ENCODE data around the gene FUT7.
"Not testable (repeated sequence)": the region's sequence is repeated elsewhere in the genome, so short reads cannot be mapped to it uniquely, and the experiment has no call there.

The FUT7 gene

DNA sequence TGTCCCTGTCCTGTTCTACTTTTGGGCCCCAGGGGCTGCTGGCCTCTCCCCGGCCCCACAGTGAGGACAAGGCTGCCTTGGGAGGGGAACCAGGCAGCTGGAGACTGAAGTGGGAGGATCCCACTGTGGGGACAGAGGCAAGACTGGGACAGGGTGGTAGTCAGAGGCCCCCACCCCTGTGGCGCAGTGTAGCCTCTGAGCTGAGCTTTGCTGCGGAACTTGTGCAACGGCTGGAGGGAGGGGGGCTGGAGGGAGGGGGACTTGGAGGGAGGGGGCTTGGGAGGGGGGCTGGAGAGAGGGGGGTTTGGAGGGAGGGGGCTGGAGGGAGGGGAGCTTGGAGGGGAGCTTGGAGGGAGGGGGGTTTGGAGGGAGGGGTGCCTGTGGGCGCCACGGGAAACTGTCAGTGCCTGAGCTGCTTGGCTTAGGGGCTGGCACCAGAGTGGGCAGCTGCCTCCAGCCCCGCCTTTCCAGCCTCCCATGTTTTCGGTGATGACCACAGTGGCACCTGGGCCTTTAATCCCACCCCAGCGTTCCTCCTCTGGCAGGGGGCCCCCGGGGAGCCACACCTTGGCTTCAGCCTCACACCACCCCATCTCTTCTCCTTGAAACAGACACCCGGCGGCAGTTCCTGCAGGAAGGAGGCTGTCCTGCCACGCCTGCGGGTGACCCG is 2.3 kb upstream of the FUT7 start:
- DNase-seq (ENCODE audit: low spot score): no peak

DNA sequence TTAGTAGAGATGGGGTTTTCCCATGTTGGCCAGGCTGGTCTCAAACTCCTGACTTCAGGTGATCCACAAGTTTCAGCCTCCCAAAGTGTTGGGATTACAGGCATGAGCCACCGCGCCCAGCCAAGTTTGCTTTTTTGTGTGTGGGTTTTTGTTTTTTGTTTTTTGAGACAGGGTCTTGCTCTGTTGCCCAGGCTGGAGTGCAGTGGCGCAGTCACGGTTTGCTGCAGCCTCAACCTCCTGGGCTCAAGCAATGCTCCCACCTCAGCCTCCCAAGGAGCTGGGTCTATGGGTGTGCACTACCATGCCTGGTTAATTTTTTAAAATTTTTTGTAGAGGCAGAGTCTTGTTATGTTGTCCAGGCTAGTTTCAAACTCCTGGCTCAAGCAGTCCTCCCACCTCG is 1.6 kb upstream of the FUT7 start:
- DNase-seq (ENCODE audit: low spot score): not testable (repeated sequence)

DNA sequence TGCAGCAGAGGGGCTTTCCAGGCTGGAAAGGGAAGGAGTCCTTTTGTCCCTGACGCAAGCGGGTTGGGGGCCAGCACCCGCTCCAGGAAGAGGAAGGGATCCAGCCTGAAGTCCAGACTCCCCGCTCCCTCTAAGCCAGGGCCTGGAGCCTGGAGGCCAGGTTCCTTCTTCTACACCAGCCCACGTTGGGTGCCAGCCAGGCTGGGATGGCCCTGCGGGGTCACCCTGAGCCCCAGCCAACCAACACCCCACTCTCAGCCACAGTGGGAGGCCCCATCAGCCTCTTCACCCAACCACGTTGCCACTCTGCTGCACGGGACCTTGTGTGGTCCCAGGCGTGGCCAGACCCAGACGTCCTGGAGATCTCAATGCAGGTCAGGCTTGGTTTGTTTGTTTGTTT is 970 bp upstream of the FUT7 start:
- DNase-seq (ENCODE audit: low spot score): no peak

DNA sequence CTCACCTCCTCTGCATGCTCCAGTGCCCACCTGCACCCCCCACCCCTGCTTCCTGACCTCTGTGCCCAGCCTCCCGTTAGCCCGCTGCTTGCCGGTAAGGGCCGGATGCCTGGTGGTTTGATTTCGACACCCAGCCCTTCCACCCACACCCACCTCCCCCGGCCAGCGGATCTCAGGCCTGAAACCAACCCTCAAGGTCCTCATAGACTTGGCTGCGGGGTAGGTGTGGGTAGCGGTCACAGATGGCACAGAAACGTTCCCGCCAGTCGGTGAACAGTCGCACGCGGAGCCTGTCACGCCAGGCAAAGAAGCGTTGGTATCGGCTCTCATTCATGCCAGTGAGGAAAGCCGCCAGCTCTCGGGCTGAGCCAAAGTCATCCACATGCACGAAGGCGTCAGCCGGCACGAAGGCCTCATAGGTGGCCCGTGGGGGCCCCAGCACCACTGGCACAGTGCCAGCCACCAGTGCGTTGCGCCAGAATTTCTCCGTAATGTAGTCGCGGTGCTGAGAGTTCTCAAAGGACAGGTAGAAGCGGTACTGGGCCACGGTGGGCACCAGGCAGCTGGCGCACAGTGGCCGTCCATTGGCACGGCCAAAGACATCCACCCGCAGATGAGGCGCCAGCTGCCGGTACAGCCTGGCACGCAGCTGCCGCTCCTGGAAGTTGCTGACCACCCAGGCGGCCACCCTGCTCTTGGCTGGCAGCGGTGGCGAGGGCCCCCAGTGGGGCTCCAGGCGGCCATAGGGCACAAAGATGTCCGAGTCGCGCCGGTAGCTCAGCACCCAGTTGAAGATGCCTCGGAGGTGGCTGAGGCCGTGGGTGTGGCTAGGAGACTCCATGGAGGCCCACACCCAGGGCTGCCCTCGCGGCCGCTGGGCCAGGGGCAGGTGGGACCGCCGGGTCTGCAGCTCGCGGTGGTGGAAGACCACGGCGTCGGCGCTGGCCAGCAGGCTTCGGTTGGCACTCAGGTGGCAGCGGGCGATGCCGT is 1.1 kb downstream of the FUT7 start:
- no peak for DNase-seq (ENCODE audit: low spot score)

DNA sequence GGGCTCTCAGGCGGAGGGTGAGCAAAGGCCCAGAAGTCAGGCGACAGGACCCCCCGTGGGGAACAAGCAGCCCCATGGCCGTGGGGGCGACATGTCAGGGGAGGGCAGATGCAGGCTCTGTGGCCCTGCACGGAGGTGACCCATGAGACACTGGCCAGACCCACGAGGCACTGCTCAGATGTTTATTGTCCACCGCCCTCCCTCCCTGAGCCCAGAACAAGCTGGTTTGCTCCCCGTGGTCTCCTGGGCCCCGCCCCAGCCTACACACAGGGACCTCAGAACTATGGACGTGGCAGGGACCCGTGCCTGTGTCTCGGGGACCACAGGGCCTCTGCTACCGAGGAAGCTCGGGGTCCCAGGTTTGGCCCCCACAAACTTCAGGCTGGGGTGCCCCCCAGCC is 1.9 kb downstream of the FUT7 start:
- no peak for DNase-seq (ENCODE audit: low spot score)

DNA sequence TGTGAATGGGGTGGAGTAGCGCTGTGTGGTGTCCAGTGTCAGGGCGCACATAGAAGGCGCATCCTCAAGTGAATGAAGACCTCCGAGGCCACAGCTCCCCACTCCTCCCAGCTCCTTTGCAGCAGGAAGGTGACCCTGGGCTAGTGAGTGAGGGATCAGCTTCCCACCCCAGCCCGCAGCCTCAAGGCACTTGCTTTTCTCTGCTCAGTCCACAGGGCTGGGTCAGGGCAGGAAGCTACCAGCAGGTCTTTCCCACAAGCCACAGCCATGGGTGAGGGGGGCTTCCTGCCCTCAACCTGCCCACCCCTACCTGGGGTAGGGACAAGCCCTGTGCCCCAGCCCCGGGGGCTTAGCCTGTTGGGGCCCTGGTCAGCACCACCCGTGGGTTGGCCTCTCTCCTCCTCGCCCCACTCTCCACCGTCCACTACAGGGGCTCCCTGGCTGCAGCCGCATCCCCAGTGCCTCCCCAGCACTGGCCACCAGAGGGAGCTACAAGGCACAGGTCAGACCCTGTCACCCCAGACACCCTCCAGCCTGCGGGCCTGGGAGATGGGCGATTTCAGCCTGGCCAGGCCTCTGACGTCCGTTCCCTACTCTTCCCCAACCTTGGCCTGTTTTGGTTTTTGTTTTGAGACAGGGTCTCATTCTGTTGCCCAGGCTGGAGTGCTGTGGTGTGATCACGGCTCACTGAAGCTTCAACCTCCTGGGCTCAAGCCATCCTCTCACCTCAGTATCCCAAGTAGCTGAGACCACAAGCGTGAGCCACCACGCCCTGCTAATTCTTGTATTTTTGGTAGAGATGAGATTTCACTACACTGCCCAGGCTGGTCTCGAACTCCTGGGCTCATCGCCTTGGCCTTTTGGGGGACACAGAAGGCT is 2.6 kb downstream of the FUT7 start:
- peak; percentile 80 for DNase-seq (ENCODE audit: low spot score)

DNA sequence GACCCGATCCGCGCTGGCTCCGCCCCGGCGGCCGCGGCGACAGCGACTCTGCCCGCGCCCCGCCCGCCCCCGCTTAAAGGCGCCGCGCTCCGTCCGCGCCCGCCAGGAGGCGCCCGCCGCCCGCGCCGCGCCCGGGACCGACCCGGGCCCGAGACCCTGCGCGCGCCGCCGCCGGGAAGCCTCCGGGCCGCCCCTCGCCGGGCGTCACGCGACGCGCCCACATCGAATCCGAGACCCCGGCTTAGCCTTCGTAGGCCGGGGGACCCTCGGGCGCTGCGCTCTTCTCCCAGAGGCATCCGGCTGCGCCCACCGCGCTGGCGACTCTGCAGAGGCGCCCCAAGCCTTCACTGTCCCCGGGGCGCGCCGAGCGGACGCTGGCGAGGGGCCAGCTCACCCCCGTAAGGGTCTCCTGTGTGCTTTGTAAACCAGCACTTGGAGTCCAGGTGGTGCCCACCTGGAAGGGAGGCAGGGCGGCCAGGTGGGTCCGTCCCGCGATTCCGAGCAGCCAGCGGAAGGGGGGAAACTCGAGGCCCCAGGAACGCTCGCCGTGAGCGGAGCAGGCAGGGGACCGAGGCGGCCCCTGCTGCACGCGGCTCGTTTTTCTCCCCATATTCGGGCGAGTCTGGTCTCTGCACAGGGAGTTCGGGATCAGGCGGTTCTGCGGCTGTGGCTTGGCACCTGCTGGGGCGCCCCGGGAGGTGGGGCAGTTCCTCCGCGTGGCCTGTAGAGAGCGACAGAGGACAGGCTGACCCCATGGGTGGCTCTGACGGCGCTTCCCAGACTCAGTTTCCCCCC is 3.4 kb downstream of the FUT7 start:
- peak; percentile 52 for DNase-seq (ENCODE audit: low spot score)

DNA sequence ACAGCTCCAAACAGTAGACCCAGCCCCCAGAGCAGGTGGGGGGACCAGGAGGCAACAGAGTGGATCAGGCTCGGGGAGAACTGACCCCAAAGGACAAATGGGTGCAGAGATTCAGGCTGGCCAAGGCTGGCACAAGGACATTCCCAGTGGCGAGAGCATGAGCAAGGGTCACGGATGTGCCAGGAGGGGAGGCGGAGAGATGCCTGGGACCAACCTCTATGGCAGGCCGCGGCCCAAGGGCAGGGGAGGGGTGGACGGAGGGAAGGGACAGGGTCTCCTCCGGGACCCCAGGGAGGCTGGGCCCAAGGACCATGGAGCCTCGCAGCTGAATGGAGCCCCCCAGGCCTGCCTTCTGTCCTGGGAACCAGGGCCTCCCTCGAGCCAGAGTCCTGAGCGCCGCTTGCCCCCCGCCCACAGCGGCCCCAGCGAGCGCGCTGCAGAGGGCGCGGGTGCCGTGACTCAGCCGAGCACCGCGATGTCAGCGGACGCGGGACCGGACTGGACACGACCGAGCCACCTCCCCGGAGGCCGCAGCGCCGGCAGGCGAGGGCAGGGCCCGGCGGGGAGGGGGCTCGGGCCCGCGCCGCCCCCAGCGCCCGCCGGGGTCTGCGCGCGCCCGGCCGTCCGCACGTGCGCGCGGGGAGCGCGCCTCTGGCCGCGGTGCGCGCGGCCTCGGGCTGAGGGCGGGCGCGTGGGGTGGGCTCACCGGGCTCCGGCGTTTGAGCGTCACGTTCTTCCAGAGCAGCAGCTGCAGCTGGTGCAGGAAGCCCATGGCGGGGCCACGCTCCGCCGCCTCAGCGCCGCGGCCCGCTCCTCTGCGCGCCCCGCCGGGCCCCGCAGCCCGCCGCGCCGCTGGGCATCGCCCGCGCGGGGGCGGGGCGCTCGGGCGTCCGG is 4.3 kb downstream of the FUT7 start, which contains the start of gene ABCA2:
TSS of gene ABCA2 (minus strand) at position 869 of the 894 bp plus-strand sequence. CDS start at position 772, 97 bp downstream.
- no peak for DNase-seq (ENCODE audit: low spot score)

DNA sequence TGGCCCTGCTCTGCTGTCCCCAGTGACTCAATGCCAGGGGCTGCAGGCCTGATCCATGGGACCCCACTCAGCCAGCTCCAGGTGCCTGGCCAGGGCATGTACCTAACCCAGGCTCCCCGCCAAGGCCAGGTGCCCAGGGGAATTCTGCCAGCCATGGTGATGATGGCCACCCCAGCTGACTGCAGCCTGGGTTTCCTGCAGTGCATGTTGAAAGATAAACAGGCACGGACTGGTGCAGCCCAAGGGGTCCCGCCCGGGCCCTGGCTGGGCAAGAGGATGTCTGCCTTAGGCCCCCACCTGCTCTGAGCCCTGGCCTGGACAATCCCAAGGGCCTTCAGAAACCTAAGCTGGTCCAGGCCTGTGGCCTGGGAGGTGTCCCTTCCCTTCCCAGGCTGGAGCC is 5.1 kb downstream of the FUT7 start:
- no peak for DNase-seq (ENCODE audit: low spot score)

DNA sequence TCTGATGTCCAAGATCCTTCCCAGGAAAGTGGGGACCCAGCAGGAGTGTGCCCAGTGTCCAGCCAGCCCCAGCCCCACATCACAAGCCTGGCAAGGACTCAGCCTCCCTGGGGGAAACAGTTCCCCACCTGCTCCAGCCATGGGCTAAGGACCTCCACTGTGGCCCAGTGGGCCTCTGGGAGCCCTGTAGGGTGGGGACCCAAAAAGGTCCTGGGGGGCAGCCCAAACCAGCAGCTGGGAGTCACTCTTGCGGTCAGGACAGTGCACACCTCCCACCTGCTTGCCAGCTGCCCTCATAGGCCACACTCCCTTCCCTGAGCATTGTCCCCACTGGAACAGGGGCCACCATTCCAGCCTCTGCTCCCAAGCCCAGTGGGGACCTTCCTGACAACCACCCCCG is 5.5 kb downstream of the FUT7 start:
- DNase-seq (ENCODE audit: low spot score): no peak

DNA sequence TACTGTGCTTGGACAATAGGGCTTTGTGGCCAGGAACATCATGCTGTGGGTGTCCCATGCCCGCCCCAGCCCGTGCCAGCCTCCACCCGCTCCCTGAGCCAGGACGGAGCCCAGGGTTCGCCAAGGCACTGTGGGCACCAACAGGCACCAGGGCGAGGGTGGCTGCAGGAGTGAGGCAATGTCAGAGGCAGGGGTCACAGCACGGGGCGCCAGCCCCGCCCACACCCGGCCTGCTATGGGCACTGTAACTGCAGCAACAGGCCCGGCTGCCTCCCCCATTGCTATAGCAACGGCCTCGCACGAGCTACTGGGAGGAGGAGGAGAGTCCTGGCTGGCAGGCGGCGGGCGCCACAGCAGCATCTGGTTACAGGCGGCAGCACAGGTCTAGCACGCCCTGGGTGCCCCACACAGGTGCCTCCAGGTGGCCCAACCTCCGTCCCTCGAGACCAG is 6.3 kb downstream of the FUT7 start:
- peak; percentile 72 for DNase-seq (ENCODE audit: low spot score)

DNA sequence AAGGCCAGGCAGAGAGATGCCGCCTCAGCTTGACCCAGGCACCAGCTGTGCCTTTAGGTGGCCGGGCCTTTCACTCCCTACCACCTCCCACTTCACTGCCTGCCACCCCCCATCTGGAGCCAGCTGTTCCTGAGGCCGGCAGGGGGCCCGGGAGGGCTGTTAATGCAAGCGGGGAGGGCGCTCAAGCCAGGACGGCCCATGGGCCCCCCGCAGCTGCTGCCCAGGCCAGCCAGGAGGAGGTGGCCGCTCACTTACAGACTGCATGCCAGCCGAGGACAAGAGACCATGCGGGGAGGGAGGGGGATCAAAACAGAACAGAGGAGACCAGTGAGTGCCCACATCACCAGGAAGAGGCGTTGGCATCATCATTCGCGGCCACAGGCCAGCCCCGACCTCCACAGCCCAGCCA is 8.3 kb downstream of the FUT7 start:
- DNase-seq (ENCODE audit: low spot score): no peak

DNA sequence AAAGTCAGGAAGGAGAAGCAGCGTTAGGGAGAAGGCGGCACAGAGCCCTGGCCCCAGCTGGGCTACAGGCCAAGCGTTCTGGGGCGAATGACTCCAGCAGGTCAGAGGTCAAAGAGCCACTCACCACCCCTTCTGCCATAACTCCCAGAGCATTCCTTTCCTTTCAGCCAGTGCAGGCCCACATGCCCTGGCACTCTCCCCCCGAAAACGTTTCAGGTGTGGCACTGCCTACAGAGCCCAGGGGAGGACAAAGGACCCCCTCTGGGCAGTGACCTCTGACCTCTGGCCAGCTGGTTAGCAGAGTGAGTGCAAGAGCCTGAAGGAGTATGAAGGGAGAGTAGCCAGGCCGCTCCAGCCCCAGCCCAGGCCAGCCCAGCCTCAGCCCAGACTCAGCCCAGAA is 8.7 kb downstream of the FUT7 start:
- no peak for DNase-seq (ENCODE audit: low spot score)

DNA sequence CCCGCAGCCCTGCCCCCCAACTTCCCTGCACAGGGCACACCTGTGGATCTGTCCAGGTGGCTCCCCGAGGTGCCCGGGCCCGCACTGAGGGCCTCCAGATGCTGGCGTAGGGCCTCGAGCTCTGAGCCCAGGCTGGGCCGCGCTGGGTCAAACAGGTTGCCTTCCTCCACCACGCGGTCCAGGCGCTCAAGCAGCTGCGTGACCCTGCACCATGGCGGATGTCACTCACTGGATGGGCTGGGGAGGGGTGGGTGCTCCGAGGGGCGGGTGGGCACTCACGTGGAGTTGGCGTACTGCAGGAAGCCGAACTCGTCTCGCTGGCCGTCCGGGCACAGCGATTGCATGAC is 9.3 kb downstream of the FUT7 start:
- no peak for DNase-seq (ENCODE audit: low spot score)

DNA sequence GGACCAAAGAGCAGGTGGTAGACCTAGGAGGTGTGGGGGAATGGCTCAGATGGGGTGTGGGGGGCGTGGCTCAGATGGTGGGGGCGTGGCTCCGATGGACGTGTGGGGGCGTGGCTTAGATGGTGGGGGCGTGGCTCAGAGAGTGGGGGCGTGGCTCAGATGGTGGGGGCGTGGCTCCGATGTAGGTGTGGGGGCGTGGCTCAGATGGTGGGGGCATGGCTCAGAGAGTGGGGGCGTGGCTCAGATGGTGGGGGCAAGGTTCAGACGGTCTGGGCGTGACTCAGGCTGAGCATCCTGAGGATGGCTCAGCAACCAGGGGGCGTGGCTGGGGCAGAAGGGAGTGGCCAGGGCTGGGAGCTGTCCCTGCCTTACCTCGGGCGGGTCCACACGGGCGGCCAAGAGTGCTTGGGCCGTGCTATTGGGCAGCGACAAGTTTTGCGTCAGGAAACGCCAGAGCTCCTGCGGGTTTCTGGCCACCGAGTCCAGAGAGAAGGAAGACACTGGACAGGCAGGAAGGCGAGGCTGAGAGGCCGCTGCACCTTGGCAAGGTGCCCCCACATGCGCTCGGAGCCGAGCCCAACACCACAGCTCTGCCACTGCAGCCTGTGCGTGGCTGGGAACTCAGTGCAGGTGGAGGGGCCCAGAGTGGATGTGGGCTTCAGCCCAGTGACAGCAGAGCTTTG is 9.8 kb downstream of the FUT7 start:
- DNase-seq (ENCODE audit: low spot score): no peak

DNA sequence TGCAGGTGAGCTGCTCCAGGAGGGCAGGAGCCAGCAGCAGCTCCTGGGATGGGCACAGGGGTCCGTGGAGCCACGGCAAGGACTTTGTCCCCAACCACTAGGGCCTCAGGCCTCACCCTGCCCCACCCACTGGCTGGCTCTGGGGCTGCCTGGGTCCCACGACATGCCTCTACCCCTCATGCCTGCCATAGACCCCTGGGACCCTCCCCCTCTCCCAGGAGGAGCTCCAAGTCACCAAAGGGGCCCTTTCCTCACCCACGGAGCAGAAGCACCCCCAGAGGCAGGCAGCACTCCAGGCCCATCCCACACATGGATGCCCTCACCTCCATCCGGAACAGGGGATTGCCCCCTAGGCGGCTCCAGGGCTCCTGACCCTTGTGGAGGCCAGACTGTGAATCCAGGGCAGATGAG is 10.3 kb downstream of the FUT7 start:
- no peak for DNase-seq (ENCODE audit: low spot score)

DNA sequence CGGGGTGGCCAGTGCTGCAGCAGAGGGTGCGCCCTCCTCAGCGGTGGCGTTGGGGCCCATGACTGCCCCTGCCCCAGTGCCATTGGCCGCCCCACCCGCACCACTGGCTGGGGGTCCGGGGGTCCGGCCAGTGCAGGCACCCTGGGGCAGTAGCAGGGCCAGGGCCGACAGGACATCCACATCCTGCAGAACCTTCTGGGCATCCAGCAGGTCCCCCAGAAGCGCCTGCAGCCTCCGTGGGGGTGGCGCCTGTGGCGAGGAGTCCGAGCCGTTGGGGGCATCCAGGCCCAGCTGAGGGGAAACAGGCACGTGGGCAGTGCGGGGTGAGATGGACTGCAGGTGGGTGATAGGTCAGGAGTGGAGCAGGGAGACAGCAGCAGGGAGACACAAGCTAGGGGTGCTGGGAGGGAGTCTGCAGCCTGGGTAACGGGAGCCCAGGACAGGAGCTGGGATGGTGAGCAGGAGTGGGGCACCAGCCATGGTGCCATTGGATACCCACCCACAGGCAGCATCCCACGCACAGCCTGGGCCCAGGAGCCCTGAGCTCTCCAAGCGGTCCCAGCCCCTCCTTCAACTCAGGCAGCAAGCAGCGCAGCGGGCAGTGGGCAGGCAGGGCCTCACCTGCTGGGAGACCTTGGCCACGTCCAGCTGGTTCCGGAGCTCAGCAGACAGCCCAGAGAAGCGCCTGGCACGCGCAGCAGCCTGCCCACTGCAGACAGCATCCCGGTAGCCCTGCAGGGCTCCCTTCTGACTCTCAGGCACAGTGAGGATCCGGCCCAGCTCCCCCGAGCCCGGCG is 10.9 kb downstream of the FUT7 start:
- no peak for DNase-seq (ENCODE audit: low spot score)

DNA sequence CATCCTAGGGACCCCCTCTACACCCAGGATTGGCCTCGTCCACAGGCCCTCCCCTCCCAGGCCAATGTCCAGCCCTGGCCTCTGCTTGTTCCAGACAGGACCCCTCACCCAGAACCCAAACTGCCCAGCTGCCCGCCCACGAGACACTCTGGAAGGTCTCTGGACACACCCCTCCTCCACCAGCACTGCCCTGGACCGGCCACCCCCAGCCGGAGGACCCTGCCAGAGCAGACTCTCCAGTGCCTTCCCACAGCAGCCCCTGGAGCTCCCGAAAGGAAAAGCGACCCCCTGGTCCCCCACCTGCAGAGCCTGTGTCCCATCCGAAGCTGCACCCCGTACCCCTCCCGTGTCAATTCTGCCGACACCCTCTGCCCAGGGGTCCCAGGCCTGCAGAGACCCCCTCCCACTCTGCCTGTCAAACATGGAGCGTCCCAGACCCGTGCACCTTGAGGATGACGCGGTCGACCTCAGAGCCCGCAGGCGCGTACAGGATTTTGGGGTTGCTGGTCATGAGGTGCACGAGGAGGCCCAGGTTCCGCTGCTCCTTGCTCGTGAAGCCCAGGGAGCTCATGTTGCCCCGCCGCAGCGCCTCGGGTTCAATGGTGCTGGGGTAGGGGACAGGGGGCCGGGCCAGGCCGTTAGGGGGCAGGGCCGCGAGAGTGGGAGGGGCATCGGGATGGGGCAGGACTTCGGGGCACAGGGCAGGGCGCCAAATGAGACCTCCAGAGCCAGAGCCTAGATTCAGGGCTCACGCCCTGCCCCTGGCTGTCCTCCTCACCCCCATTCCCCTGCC is 11.8 kb downstream of the FUT7 start:
- DNase-seq (ENCODE audit: low spot score): no peak

Data from SK-N-DZ (cell line).